ENCODE data around the gene REV3L. TPM values are rescaled to one million over a fixed set of nuclear protein-coding genes. Genes with fewer than 3 reads are reported as not detected.

REV3L gene
- total RNA-seq, 1 experiment from 2014 or later: 17.2 TPM

DNA sequence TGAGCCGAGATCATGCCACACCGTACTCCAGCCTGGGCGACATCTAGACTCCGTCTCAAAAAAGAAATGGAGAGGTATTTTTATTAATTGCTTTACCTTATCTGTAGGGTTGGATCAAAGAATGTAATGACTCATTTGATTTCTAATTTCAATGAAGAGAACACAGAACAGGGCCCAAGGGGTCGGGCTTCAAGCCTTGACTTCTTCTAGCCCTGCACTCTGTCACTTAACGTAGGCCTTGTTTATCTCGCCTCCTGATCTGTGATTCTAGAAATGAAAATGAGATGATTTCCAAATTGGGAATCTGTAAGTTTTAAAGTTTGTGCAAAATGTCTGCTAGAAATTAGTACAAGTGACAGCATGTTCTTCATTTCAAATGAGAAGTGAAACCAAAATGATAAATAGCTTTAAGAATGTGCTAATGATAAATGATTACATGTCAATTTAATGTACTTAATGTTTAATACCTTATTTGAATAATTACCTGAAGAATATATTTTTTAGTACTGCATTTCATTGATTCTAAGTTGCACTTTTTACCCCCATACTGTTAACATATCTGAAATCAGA lies 215.2 kb downstream of the REV3L start:
- H3K4me3 Mint-ChIP-seq (ENCODE audit: low read depth, unreplicated experiment): no peak overlapping the region
- TF ChIP-seq, protein P1, sequence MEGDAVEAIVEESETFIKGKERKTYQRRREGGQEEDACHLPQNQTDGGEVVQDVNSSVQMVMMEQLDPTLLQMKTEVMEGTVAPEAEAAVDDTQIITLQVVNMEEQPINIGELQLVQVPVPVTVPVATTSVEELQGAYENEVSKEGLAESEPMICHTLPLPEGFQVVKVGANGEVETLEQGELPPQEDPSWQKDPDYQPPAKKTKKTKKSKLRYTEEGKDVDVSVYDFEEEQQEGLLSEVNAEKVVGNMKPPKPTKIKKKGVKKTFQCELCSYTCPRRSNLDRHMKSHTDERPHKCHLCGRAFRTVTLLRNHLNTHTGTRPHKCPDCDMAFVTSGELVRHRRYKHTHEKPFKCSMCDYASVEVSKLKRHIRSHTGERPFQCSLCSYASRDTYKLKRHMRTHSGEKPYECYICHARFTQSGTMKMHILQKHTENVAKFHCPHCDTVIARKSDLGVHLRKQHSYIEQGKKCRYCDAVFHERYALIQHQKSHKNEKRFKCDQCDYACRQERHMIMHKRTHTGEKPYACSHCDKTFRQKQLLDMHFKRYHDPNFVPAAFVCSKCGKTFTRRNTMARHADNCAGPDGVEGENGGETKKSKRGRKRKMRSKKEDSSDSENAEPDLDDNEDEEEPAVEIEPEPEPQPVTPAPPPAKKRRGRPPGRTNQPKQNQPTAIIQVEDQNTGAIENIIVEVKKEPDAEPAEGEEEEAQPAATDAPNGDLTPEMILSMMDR (IDR thresholded peaks at IDR 0.05; ENCODE audit: unreplicated experiment): no peak
- H3K36me3 Mint-ChIP-seq (ENCODE audit: insufficient read depth, unreplicated experiment): peaks cover 46% of the 10 kb centered on the region
- no peak overlapping the region for H3K27ac Mint-ChIP-seq (ENCODE audit: unreplicated experiment)
- H3K4me1 Mint-ChIP-seq (ENCODE audit: low read depth, unreplicated experiment): peaks cover 8% of the 10 kb centered on the region
- intact Hi-C loops (cut with micrococcal nuclease; ENCODE audit: unreplicated experiment): loop anchor here (10.0 kb wide), 1 partner anchor 87 kb away; no protein-coding TSS in a partner anchor
- DNase-seq: no peak
- H3K27me3 Mint-ChIP-seq (ENCODE audit: unreplicated experiment): no peaks in the 10 kb centered on the region
- H3K9me3 Mint-ChIP-seq (ENCODE audit: low read depth, unreplicated experiment): no peaks in the 10 kb centered on the region
- CTCF ChIA-PET: no interaction called here
- no TSS peak for BruUV-seq (replicated peaks)

DNA sequence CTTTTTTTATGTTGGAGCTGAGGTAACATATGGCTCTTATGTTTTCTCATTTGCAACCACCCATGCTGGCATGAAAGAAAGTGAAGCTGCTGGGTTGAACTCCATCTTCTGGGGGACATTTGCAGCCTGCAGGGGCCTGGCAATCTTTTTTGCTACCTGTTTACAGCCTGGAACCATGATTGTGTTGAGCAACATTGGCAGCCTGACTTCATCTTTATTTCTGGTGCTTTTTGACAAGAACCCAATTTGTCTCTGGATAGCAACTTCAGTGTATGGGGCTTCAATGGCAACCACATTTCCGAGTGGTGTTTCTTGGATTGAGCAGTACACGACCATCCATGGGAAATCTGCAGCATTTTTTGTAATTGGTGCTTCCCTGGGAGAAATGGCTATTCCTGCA lies 216.7 kb downstream of the REV3L start:
- H3K9me3 Mint-ChIP-seq (ENCODE audit: low read depth, unreplicated experiment): no peaks in the 10 kb centered on the region
- TF ChIP-seq, protein P1 (IDR thresholded peaks at IDR 0.05; ENCODE audit: unreplicated experiment): no peak
- no peaks in the 10 kb centered on the region for H3K27me3 Mint-ChIP-seq (ENCODE audit: unreplicated experiment)
- intact Hi-C loops (cut with micrococcal nuclease; ENCODE audit: unreplicated experiment): loop anchor here (10.0 kb wide), 1 partner anchor 89 kb away; no protein-coding TSS in a partner anchor
- CTCF ChIA-PET: interaction anchor here (0.6 kb wide), 1 partner anchor 9 kb away, joined by 3 read pairs; no protein-coding TSS in a partner anchor
- no peak overlapping the region for H3K4me3 Mint-ChIP-seq (ENCODE audit: low read depth, unreplicated experiment)
- peaks cover 52% of the 10 kb centered on the region for H3K36me3 Mint-ChIP-seq (ENCODE audit: insufficient read depth, unreplicated experiment)
- no peak overlapping the region for H3K27ac Mint-ChIP-seq (ENCODE audit: unreplicated experiment)
- no peak for DNase-seq
- H3K4me1 Mint-ChIP-seq (ENCODE audit: low read depth, unreplicated experiment): peaks cover 8% of the 10 kb centered on the region
- BruUV-seq (replicated peaks): no TSS peak

DNA sequence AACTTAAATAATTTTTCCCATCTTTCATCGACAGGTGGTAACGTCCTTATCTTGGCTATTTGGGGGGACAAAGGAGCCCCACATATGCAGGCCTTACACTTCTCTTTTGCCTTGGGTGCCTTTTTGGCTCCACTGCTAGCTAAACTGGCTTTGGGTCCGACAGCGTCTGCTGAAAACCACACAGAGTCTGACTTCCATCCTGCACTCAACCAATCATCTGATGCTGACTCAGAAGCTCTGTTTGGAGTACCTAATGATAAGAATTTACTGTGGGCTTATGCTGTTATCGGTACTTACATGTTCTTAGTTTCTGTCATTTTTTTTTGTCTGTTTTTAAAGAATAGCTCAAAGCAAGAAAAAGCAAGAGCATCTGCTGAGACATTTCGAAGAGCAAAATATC lies 217.2 kb downstream of the REV3L start:
- CTCF ChIA-PET: interaction anchor here (0.6 kb wide), 1 partner anchor 10 kb away, joined by 3 read pairs; no protein-coding TSS in a partner anchor
- H3K9me3 Mint-ChIP-seq (ENCODE audit: low read depth, unreplicated experiment): no peaks in the 10 kb centered on the region

DNA sequence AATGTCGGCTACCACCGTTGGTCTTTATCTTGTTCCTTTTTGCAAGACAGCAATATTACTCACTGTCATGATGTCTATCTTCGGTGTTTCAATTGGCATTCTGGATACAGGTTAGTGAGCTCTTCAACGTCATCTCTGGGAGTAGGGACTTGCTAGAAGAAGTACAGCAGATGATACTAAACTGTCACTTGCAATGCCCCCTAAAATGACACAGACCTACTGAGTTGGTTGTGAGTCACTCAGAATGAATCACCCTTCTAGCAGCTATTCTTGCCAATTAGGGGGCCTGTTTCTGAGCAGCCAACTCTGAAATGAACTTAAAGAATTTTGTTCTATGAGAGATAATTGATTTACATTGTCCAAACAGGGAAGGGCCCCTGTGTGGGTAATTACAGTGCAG lies 219.2 kb downstream of the REV3L start:
- CTCF ChIA-PET: interaction anchor here (0.6 kb wide), 1 partner anchor 58 kb away, joined by 3 read pairs; no protein-coding TSS in a partner anchor
- Mint-ChIP-seq H3K27ac (ENCODE audit: unreplicated experiment) (no peak overlapping the region), H3K9me3 (ENCODE audit: low read depth, unreplicated experiment) (no peaks in the 10 kb centered on the region), H3K36me3 (ENCODE audit: insufficient read depth, unreplicated experiment) (peaks cover 60% of the 10 kb centered on the region), H3K27me3 (ENCODE audit: unreplicated experiment) (no peaks in the 10 kb centered on the region), H3K4me1 (ENCODE audit: low read depth, unreplicated experiment) (peaks cover 8% of the 10 kb centered on the region), H3K4me3 (ENCODE audit: low read depth, unreplicated experiment) (no peak overlapping the region)
- BruUV-seq (replicated peaks): no TSS peak
- intact Hi-C loops (cut with micrococcal nuclease; ENCODE audit: unreplicated experiment): loop anchor here (10.0 kb wide), 1 partner anchor 91 kb away; no protein-coding TSS in a partner anchor
- DNase-seq: no peak
- TF ChIP-seq, protein P1 (IDR thresholded peaks at IDR 0.05; ENCODE audit: unreplicated experiment): no peak

More for the DNA sequence above, 217.2 kb downstream of the REV3L start:
- Mint-ChIP-seq H3K4me3 (ENCODE audit: low read depth, unreplicated experiment) (no peak overlapping the region), H3K36me3 (ENCODE audit: insufficient read depth, unreplicated experiment) (peaks cover 52% of the 10 kb centered on the region), H3K4me1 (ENCODE audit: low read depth, unreplicated experiment) (peaks cover 8% of the 10 kb centered on the region), H3K27ac (ENCODE audit: unreplicated experiment) (no peak overlapping the region), H3K27me3 (ENCODE audit: unreplicated experiment) (no peaks in the 10 kb centered on the region)
- no TSS peak for BruUV-seq (replicated peaks)
- TF ChIP-seq, protein P1 (IDR thresholded peaks at IDR 0.05; ENCODE audit: unreplicated experiment): no peak
- DNase-seq: no peak
- intact Hi-C loops (cut with micrococcal nuclease; ENCODE audit: unreplicated experiment): loop anchor here (10.0 kb wide), 1 partner anchor 89 kb away; no protein-coding TSS in a partner anchor
